Measurements from ENCODE around the gene SOS1. TPM values are rescaled to one million over a fixed set of nuclear protein-coding genes. Genes with fewer than 3 reads are reported as not detected.

The SOS1 gene
- total and polyA plus RNA-seq, 2 of the 13 experiments (the other 11 are each of a cell fraction or from before 2014, with no cell fraction given) = 20.8 to 60.4 TPM

DNA sequence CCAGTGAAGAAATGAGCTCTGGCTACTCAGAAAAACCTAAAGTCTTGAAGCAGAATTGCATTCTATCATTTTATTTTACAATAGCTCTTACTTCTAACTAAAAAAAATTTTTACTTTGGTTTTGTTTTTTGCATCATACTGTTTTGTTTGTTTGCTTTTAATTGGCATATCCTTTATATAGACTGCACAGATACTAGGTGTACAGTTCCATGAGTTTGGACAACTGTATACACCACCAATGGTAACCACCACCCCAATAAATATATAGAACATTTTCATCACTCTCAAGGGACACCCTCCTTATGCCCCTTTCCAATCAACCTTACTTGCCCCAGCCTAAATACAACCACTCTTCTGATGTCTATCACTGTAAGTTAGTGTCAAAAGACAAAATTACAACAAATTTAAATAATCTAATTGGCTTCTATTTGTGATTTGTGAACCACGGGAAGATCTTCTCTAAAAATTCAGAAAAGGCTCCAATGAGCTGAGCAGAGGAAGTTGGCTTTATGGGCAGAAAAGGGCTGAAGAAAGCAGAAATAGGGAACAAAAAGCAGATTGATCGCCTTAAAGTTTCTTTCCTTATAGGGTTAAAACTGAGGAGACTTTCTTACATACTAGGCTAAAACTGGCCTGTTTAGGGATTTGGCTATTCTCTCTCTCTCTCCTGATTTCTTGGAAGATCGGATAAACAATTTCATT, 22.2 kb upstream of the SOS1 start:
- no peak overlapping the region for H3K9ac ChIP-seq (ENCODE audit: insufficient read depth, low read depth, low read length)
- ATAC-seq (no peak), FAIRE-seq (no peak), DNase-seq (ENCODE audit: low spot score) (no peak)
- no peaks in the 10 kb centered on the region for H3K36me3 ChIP-seq (replicated peaks in 1 of 2; ENCODE audit: control insufficient read depth in 1 of 2, insufficient read depth in 2 of 2, low read length in 2 of 2)
- ChIA-PET POLR2A (no interaction called here), CTCF (ENCODE audit: low intra/inter-chr PET ratio, low total read pairs) (no interaction called here)
- in situ Hi-C loops (cut with HindIII; ENCODE audit: extremely low pct_ligation_motif_present, low pct_unique_long_range_greater_than_20kb) = no loop called here
- no peaks in the 10 kb centered on the region for H3K27me3 ChIP-seq (ENCODE audit: control insufficient read depth in 1 of 2, insufficient read depth in 2 of 2, low read length in 2 of 2)
- H4K20me1 ChIP-seq (ENCODE audit: insufficient read depth, low read length) = no peaks in the 10 kb centered on the region
- no peak overlapping the region for H3K4me2 ChIP-seq (ENCODE audit: low read depth, low read length)
- no peaks in the 10 kb centered on the region for H3K9me3 ChIP-seq (ENCODE audit: low read length)
- H2AFZ ChIP-seq (ENCODE audit: low read length) = no peak overlapping the region
- peaks cover 41% of the 10 kb centered on the region for H3K4me1 ChIP-seq (ENCODE audit: insufficient read depth, low read length)
- H3K79me2 ChIP-seq (ENCODE audit: insufficient read depth, low read length) = no peaks in the 10 kb centered on the region
- H3K27ac ChIP-seq (ENCODE audit: extremely low read length, insufficient read depth, low read length) = no peak overlapping the region
- BruUV-seq (replicated peaks) = no TSS peak
- H3K4me3 ChIP-seq (replicated peaks in 1 of 3; ENCODE audit: insufficient read depth in 1 of 3, low read depth in 2 of 3, low read length in 3 of 3) = no peak overlapping the region
- 86% methylated on average over 3 of the region's 3 CpGs for WGBS (ENCODE audit: low lambda C conversion rate)
- intact Hi-C loops (cut with micrococcal nuclease; ENCODE audit: unreplicated experiment) = no loop called here
- no peak for TF ChIP-seq ZNF724P (CRISPR knock-in tag; IDR thresholded peaks at IDR 0.05; ENCODE audit: borderline replicate concordance)
- no peak for TF ChIP-seq MTA1 (CRISPR knock-in tag; IDR thresholded peaks at IDR 0.05; ENCODE audit: borderline replicate concordance)
- no peak for TF ChIP-seq SMYD3 (CRISPR knock-in tag; IDR thresholded peaks at IDR 0.05)
- no peak for TF ChIP-seq TGIF2 (CRISPR knock-in tag; IDR thresholded peaks at IDR 0.05)
- TF ChIP-seq SMARCE1 (IDR thresholded peaks at IDR 0.05; ENCODE audit: borderline replicate concordance) = no peak
- TF ChIP-seq, protein P1, sequence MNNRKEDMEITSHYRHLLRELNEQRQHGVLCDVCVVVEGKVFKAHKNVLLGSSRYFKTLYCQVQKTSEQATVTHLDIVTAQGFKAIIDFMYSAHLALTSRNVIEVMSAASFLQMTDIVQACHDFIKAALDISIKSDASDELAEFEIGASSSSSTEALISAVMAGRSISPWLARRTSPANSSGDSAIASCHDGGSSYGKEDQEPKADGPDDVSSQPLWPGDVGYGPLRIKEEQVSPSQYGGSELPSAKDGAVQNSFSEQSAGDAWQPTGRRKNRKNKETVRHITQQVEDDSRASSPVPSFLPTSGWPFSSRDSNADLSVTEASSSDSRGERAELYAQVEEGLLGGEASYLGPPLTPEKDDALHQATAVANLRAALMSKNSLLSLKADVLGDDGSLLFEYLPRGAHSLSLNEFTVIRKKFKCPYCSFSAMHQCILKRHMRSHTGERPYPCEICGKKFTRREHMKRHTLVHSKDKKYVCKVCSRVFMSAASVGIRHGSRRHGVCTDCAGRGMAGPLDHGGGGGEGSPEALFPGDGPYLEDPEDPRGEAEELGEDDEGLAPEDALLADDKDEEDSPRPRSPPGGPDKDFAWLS (CRISPR knock-in tag; IDR thresholded peaks at IDR 0.05; ENCODE audit: borderline replicate concordance) = no peak
- TF ChIP-seq, protein P2, sequence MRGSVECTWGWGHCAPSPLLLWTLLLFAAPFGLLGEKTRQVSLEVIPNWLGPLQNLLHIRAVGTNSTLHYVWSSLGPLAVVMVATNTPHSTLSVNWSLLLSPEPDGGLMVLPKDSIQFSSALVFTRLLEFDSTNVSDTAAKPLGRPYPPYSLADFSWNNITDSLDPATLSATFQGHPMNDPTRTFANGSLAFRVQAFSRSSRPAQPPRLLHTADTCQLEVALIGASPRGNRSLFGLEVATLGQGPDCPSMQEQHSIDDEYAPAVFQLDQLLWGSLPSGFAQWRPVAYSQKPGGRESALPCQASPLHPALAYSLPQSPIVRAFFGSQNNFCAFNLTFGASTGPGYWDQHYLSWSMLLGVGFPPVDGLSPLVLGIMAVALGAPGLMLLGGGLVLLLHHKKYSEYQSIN (CRISPR knock-in tag; IDR thresholded peaks at IDR 0.05; ENCODE audit: borderline replicate concordance) = no peak
- no peak for TF ChIP-seq DR1 (CRISPR knock-in tag; IDR thresholded peaks at IDR 0.05)
- TF ChIP-seq, protein P3, sequence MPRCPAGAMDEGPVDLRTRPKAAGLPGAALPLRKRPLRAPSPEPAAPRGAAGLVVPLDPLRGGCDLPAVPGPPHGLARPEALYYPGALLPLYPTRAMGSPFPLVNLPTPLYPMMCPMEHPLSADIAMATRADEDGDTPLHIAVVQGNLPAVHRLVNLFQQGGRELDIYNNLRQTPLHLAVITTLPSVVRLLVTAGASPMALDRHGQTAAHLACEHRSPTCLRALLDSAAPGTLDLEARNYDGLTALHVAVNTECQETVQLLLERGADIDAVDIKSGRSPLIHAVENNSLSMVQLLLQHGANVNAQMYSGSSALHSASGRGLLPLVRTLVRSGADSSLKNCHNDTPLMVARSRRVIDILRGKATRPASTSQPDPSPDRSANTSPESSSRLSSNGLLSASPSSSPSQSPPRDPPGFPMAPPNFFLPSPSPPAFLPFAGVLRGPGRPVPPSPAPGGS (CRISPR knock-in tag; IDR thresholded peaks at IDR 0.05) = no peak
- TF ChIP-seq, protein P4, sequence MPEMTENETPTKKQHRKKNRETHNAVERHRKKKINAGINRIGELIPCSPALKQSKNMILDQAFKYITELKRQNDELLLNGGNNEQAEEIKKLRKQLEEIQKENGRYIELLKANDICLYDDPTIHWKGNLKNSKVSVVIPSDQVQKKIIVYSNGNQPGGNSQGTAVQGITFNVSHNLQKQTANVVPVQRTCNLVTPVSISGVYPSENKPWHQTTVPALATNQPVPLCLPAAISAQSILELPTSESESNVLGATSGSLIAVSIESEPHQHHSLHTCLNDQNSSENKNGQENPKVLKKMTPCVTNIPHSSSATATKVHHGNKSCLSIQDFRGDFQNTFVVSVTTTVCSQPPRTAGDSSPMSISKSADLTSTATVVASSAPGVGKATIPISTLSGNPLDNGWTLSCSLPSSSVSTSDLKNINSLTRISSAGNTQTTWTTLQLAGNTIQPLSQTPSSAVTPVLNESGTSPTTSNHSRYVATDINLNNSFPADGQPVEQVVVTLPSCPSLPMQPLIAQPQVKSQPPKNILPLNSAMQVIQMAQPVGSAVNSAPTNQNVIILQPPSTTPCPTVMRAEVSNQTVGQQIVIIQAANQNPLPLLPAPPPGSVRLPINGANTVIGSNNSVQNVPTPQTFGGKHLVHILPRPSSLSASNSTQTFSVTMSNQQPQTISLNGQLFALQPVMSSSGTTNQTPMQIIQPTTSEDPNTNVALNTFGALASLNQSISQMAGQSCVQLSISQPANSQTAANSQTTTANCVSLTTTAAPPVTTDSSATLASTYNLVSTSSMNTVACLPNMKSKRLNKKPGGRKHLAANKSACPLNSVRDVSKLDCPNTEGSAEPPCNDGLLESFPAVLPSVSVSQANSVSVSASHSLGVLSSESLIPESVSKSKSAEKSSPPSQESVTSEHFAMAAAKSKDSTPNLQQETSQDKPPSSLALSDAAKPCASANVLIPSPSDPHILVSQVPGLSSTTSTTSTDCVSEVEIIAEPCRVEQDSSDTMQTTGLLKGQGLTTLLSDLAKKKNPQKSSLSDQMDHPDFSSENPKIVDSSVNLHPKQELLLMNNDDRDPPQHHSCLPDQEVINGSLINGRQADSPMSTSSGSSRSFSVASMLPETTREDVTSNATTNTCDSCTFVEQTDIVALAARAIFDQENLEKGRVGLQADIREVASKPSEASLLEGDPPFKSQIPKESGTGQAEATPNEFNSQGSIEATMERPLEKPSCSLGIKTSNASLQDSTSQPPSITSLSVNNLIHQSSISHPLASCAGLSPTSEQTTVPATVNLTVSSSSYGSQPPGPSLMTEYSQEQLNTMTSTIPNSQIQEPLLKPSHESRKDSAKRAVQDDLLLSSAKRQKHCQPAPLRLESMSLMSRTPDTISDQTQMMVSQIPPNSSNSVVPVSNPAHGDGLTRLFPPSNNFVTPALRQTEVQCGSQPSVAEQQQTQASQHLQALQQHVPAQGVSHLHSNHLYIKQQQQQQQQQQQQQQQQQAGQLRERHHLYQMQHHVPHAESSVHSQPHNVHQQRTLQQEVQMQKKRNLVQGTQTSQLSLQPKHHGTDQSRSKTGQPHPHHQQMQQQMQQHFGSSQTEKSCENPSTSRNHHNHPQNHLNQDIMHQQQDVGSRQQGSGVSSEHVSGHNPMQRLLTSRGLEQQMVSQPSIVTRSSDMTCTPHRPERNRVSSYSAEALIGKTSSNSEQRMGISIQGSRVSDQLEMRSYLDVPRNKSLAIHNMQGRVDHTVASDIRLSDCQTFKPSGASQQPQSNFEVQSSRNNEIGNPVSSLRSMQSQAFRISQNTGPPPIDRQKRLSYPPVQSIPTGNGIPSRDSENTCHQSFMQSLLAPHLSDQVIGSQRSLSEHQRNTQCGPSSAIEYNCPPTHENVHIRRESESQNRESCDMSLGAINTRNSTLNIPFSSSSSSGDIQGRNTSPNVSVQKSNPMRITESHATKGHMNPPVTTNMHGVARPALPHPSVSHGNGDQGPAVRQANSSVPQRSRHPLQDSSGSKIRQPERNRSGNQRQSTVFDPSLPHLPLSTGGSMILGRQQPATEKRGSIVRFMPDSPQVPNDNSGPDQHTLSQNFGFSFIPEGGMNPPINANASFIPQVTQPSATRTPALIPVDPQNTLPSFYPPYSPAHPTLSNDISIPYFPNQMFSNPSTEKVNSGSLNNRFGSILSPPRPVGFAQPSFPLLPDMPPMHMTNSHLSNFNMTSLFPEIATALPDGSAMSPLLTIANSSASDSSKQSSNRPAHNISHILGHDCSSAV (CRISPR knock-in tag; IDR thresholded peaks at IDR 0.05; ENCODE audit: borderline replicate concordance) = no peak

Data from HepG2 (cell line).